Fibroblast of pulmonary artery (primary cell): ENCODE results near the gene RFX7.
"Not testable (repeated sequence)": the region's sequence is repeated elsewhere in the genome, so short reads cannot be mapped to it uniquely, and the experiment has no call there.

Experiments used
- DNase-seq: peaks from one replicate; pipeline ENCODE4 v3.0.0-alpha.2; 2010; ENCODE audit warnings: low read depth
- H3K4me3 ChIP-seq: replicated peaks from 2 replicates; pipeline ENCODE4 v1.5.1; 2011; ENCODE audit warnings: low read depth, mild to moderate bottlenecking, control low read depth, low read length, moderate library complexity
- CTCF ChIP-seq: IDR thresholded peaks from 2 replicates; pipeline ENCODE4 v1.5.1; 2011; ENCODE audit warnings: mild to moderate bottlenecking, control low read depth, low read length, inconsistent platforms; ENCODE audit errors: missing control alignments

Gene RFX7

DNA sequence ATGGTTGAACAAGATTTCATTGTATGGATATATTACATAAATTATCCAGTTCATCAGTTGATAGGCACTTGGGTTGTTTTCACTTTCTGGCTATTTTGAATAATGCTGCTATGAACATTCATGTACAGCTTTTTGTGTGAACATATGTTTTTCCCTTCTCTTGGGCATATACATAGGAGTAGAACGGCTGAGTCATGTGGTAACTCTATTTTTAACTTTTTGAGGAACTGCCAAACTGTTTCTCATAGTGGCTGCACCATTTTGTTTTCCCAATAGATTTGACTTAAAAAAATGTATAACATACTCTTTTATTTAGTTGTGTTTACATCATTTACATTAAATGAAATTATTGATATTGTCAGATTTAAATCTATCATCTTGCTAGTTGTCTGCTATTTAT, 28.8 kb upstream of the RFX7 start:
- H3K4me3 ChIP-seq: no peak overlapping the region
- DNase-seq: no peak
- no peak for TF ChIP-seq CTCF

- not testable (repeated sequence) for H3K4me3 ChIP-seq, DNase-seq
Measured at GRCh38 chr15:56266465-56266864, 22.8 kb upstream of the RFX7 start.

DNA sequence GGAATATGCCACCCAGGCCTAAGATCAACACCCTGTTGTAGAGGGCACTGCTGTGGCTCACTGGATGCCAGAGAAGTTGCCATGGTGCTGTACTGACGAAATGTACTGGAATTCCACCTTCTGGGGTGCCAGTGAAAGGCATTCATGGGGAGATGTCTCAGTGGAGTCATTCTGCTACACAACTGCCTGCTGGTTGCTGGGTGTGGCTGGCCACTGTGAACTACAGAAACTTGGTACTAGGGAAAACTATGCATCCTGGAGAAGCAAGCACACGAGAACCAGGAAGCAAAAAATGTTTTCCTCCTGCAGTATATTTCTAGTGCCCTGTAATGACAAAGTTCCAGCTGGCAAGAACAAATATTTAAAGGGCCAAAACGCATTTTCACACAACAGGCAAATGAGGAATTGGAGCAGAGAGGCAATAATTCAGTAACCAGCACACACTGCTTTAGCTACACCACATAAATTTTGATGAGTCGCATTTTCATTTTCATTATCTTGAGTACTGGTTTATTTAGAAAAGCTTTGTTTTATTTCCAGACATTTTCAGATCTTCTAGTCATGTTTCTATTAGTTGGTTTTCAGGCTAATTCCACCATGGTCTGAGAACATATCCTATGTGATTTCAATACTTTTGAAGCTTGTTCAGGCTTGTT, 18.3 kb upstream of the RFX7 start:
- H3K4me3 ChIP-seq: no peak overlapping the region
- TF ChIP-seq CTCF: no peak
- no peak for DNase-seq

DNA sequence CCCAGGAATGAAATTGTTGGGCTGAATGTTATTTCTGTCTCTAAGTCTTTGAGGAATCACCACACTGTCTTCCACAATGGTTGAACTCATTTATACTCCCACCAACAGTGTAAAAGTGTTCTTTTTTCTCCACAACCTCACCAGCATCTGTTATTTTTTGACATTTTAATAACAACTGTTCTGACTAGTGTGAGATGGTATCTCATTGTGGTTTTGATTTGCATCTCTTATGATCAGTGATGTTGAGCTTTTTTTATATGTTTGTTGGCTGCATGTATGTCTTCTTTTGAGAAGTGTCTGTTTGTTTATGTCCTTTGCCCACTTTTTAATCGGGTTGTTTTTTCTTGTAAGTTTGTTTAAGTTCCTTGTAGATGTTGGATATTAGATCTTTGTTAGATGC, 13.6 kb upstream of the RFX7 start:
- not testable (repeated sequence) for DNase-seq, H3K4me3 ChIP-seq

- TF ChIP-seq CTCF: no peak
- DNase-seq: no peak
- H3K4me3 ChIP-seq: no peak overlapping the region
Measured at GRCh38 chr15:56254265-56254664, 10.6 kb upstream of the RFX7 start.

- no peak overlapping the region for H3K4me3 ChIP-seq
- no peak for TF ChIP-seq CTCF
Measured at GRCh38 chr15:56252386-56252785, 8.7 kb upstream of the RFX7 start.

GRCh38 chr15:56251315-56252095, 7.8 kb upstream of the RFX7 start:
- no peak for DNase-seq
- no peak overlapping the region for H3K4me3 ChIP-seq
- TF ChIP-seq CTCF: no peak

More at GRCh38 chr15:56252386-56252785, 8.7 kb upstream of the RFX7 start:
- DNase-seq: peak; percentile 22

GRCh38 chr15:56250626-56251025, 6.9 kb upstream of the RFX7 start:
- no peak overlapping the region for H3K4me3 ChIP-seq
- no peak for DNase-seq
- no peak for TF ChIP-seq CTCF
